GM12878 (cell line): ENCODE results near the gene NPAS3. TPM values are rescaled to one million over a fixed set of nuclear protein-coding genes. Genes with fewer than 3 reads are reported as not detected.

ENCODE experiments used
- ATAC-seq: fragments of 200-7000 bp; cut with Tn5 transposase; 3 replicates; pipeline ENCODE4 v1.9.1; 2020; ENCODE audit warnings: mild to moderate bottlenecking, moderate library complexity
- BruUV-seq: library from RNA; stranded (reverse); fragments of 400-500 nt; replicated peaks from 2 replicates; lab custom pipeline; 2021; lab: Mats Ljungman, UMichigan
- CTCF ChIA-PET: fragments of 300-600 bp; sonication (Branson Sonifier 250); formaldehyde crosslinking; extraction: SDS; loops from one replicate; lab custom pipeline; 2021; ENCODE audit warnings: inconsistent platforms; lab: Yijun Ruan, JAX
- POLR2A ChIA-PET: fragments of 350-600 bp; formaldehyde crosslinking; extraction: SDS; loops from one replicate; lab custom pipeline; 2021; ENCODE audit warnings: inconsistent platforms; lab: Charles Lee
- RAD21 ChIA-PET: fragments of 300-600 bp; sonication (Branson Sonifier 250); formaldehyde crosslinking; loops from one replicate; lab custom pipeline; 2023; ENCODE audit warnings: antibody characterized with exemption; ENCODE audit not compliant: unreplicated experiment; lab: Charles Lee
- SMC1A ChIA-PET: fragments of 300-600 bp; sonication (Branson Sonifier 250); formaldehyde crosslinking; loops from one replicate; lab custom pipeline; 2023; ENCODE audit not compliant: unreplicated experiment, uncharacterized antibody; lab: Charles Lee
- DNase-seq: peaks from one replicate; pipeline ENCODE4 v3.0.0-alpha.2; 2011; ENCODE audit warnings: low read depth, low spot score
- FAIRE-seq: peaks from 3 replicates; lab custom pipeline; 2011; peaks lifted over from hg19 to GRCh38; lab: Jason Lieb, UNC
- H2AFZ ChIP-seq: 2 replicates; pipeline ENCODE4 v1.6.0; 2011; ENCODE audit warnings: low read depth, low read length, control low read depth; ENCODE audit not compliant: control insufficient read depth
- H3K27ac ChIP-seq: 2 replicates; pipeline ENCODE4 v1.5.1; 2011; ENCODE audit warnings: control low read depth; ENCODE audit not compliant: control insufficient read depth, insufficient read depth
- H3K27me3 ChIP-seq, 2 experiments: replicated peaks in 1 of 2; 2 replicates each; pipeline versions ENCODE4 v1.6.0 to v1.6.1; 2011; ENCODE audit warnings: low read length in 1 of 2; ENCODE audit not compliant: control insufficient read depth in 2 of 2, insufficient read depth in 2 of 2
- H3K36me3 ChIP-seq, 2 experiments: 2 replicates each; pipeline ENCODE4 v1.5.1; 2011; ENCODE audit warnings: low read length in 1 of 2; ENCODE audit not compliant: control insufficient read depth in 2 of 2, insufficient read depth in 2 of 2
- H3K4me1 ChIP-seq: 2 replicates; pipeline ENCODE4 v1.6.1; 2011; ENCODE audit warnings: mild to moderate bottlenecking, low read length, moderate library complexity, mixed read lengths; ENCODE audit not compliant: control insufficient read depth, insufficient read depth
- H3K4me2 ChIP-seq: 2 replicates; pipeline ENCODE4 v1.6.0; 2011; ENCODE audit warnings: control low read depth; ENCODE audit not compliant: control insufficient read depth, insufficient read depth
- H3K4me3 ChIP-seq: fragments of 200-600 bp; sonication (generic); 2 replicates; pipeline ENCODE4 v1.5.1; 2016
- H3K79me2 ChIP-seq: 2 replicates; pipeline ENCODE4 v1.6.0; 2011; ENCODE audit warnings: low read length; ENCODE audit not compliant: control insufficient read depth, insufficient read depth
- H3K9ac ChIP-seq: 2 replicates; pipeline ENCODE4 v1.8.0; 2011; ENCODE audit warnings: low read length, control low read depth, mixed read lengths; ENCODE audit not compliant: control insufficient read depth, insufficient read depth
- H3K9me3 ChIP-seq: replicated peaks from 3 replicates; pipeline ENCODE4 v1.5.1; 2011; ENCODE audit warnings: mild to moderate bottlenecking, low read length; ENCODE audit not compliant: control insufficient read depth, insufficient read depth
- H4K20me1 ChIP-seq: 2 replicates; pipeline ENCODE4 v1.6.0; 2011; ENCODE audit not compliant: control insufficient read depth, insufficient read depth
- BCL11A ChIP-seq: IDR thresholded peaks from 2 replicates; pipeline ENCODE4 v1.6.1; 2011; ENCODE audit warnings: low read depth, low read length
- BMI1 ChIP-seq: fragments of 450-650 bp; IDR thresholded peaks from 2 replicates; pipeline ENCODE4 v1.6.1; 2016; ENCODE audit warnings: mild to moderate bottlenecking, moderate library complexity, borderline replicate concordance
- CHD1 ChIP-seq: IDR thresholded peaks from 2 replicates; pipeline ENCODE4 v1.6.1; 2012; ENCODE audit warnings: low read depth, low read length, improper control_type of control experiment
- CREM ChIP-seq: IDR thresholded peaks from 2 replicates; pipeline ENCODE4 v1.6.1; 2014; ENCODE audit warnings: antibody characterized with exemption, low read depth
- FOXM1 ChIP-seq: IDR thresholded peaks from 2 replicates; pipeline ENCODE4 v1.6.1; 2012; ENCODE audit warnings: low read depth, mild to moderate bottlenecking, inconsistent platforms, low read length, moderate library complexity
- HDAC2 ChIP-seq: fragments of 200-600 bp; sonication (generic); IDR thresholded peaks from 2 replicates; pipeline ENCODE4 v1.6.1; 2017
- HDAC6 ChIP-seq: fragments of 200-600 bp; sonication (generic); IDR thresholded peaks from one replicate; pipeline ENCODE4 v1.8.0; 2017; ENCODE audit warnings: antibody characterized with exemption; ENCODE audit not compliant: unreplicated experiment
- POLR2AphosphoS2 ChIP-seq: IDR thresholded peaks from 2 replicates; pipeline ENCODE4 v1.6.1; 2011; ENCODE audit warnings: low read depth, mild to moderate bottlenecking, low read length, improper control_type of control experiment, moderate library complexity
- POU2F2 ChIP-seq: IDR thresholded peaks from 3 replicates; pipeline ENCODE4 v1.6.1; 2011; ENCODE audit warnings: low read depth, mild to moderate bottlenecking, low read length, borderline replicate concordance
- RB1 ChIP-seq: fragments of 450-650 bp; formaldehyde crosslinking; IDR thresholded peaks from 2 replicates; pipeline ENCODE4 v1.6.1; 2017; ENCODE audit warnings: mild to moderate bottlenecking, borderline replicate concordance
- SREBF1 ChIP-seq: IDR thresholded peaks from 2 replicates; pipeline ENCODE4 v1.6.1; 2012; ENCODE audit warnings: mild to moderate bottlenecking, low read length
- WRNIP1 ChIP-seq: IDR thresholded peaks from 2 replicates; pipeline ENCODE4 v1.6.1; 2011; ENCODE audit warnings: low read depth, low read length, improper control_type of control experiment, borderline replicate concordance
- WGBS: methylation state at CpG from one replicate; pipeline ENCODE4 v1.1.6; 2016; ENCODE audit warnings: low lambda C conversion rate; ENCODE audit not compliant: insufficient replicate concordance, insufficient coverage; ENCODE audit errors: missing lambda C conversion rate; 5-methylcytosine and 5-hydroxymethylcytosine counted together
- in situ Hi-C: fragments of 300-500 bp; cut with MboI; formaldehyde crosslinking; loops from 9 replicates; pipeline ENCODE4 v1.14.3; 2018; ENCODE audit warnings: mixed read lengths
- intact Hi-C: fragments of 100-400 bp; cut with micrococcal nuclease; formaldehyde crosslinking; loops from one replicate; pipeline ENCODE4 v1.14.2; 2022; ENCODE audit not compliant: unreplicated experiment
- polyA plus RNA-seq, 11 experiments: library from polyadenylated mRNA; depleted of rRNA in 4 of 11; unstranded in 6 of 11; stranded (reverse) in 5 of 11; fragments of >200 nt; fragmentation: Nextera tagmentation in 4 of 11; fragmentation: Illumina TruSeq in 1 of 11; extraction: Ambion mirVana in 4 of 11; extraction: Trizol in 1 of 11; gene quantifications; 1 replicate in 1 of 11; 2 replicates in 10 of 11; pipeline versions ENCODE4 v1.2.1 to v1.2.3, GENCODE V29; 2011 to 2016; ENCODE audit warnings: inconsistent platforms in 2 of 11, missing spikeins in 2 of 11, low read depth in 1 of 11
- total RNA-seq, 4 experiments: library from RNA; depleted of rRNA in 3 of 4; stranded (reverse); fragments of >200 nt in 3 of 4; fragmentation: Illumina TruSeq in 1 of 4; extraction: Trizol in 1 of 4; gene quantifications; 2 replicates each; pipeline versions ENCODE4 v1.2.1 to v1.2.3, GENCODE V29; 2013 to 2021
- TF ChIP-seq, protein P1 (sequence below): IDR thresholded peaks from 2 replicates; pipeline ENCODE4 v1.6.1; 2011; ENCODE audit warnings: borderline replicate concordance, low read depth, mild to moderate bottlenecking, moderate library complexity, mixed read lengths, low read length; ENCODE audit not compliant: insufficient read depth; ENCODE audit errors: extremely low read length
- TF ChIP-seq, protein P2 (sequence below): IDR thresholded peaks from 2 replicates; pipeline ENCODE4 v1.6.1; 2012; ENCODE audit warnings: low read depth, low read length, improper control_type of control experiment

The NPAS3 gene
- total and polyA plus RNA-seq, 10 of the 15 experiments (the other 5 are each of a cell fraction or from before 2014, with no cell fraction given), result under 0.01 to 2.7 (median 0.03) TPM; not detected in 6

DNA sequence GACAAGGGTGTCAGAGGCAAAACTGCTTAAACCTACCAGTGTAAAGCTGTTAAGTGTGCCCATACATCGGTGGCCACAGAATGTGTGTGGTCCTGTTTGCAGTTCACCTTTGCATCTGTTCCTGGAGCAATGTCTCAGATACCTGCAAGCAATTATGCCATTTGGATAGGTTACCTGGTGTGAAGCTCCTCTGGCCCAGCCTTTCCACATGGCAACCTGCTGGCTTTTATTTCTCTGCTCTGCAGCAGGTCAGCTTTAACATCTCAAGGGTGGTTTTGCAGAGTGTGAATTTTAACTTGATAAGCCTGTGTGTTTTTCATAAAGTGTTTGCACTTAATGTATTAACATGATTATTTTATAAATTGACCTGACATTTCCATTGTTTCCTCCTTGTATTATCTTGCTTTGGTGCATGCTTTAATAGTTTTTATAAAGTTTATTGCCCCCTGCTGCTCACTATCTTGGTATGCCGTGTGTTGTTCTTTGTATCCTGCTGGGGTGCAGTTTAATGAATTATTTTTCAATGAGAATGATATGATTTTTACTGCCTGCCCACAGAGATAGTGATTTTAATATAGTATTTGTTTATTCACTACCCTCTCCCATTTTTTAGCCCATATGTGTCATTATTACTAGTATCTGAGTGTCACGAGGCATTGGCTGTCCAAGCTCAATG, 403.8 kb downstream of the NPAS3 start:
- Histone ChIP-seq H3K36me3 (no peaks in the 10 kb centered on the region), H3K4me1 (no peaks in the 10 kb centered on the region), H3K9ac (no peak overlapping the region)
- FAIRE-seq (no peak), ATAC-seq (no peak), DNase-seq (no peak)
- ChIA-PET RAD21 (no interaction called here), SMC1A (interaction anchor here (0.7 to 1.1 kb wide), 2 partner anchors 9 to 185 kb away, joined by 3 to 4 read pairs; no protein-coding TSS in a partner anchor)
- TF ChIP-seq, protein P1, sequence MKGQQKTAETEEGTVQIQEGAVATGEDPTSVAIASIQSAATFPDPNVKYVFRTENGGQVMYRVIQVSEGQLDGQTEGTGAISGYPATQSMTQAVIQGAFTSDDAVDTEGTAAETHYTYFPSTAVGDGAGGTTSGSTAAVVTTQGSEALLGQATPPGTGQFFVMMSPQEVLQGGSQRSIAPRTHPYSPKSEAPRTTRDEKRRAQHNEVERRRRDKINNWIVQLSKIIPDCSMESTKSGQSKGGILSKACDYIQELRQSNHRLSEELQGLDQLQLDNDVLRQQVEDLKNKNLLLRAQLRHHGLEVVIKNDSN, result no peak
- TF ChIP-seq CHD1 (no peak), SREBF1 (no peak), HDAC6 (no peak)
- TF ChIP-seq, all 136 proteins: peak for 0
- in situ Hi-C loops, result no loop called here
- intact Hi-C loops, result no loop called here
- H4K20me1 ChIP-seq, result no peaks in the 10 kb centered on the region
- H3K9me3 ChIP-seq, result no peaks in the 10 kb centered on the region
- H2AFZ ChIP-seq, result no peak overlapping the region
- H3K4me2 ChIP-seq, result no peak overlapping the region
- WGBS, result 34% methylated on average over 3 of the region's 3 CpGs
- CTCF ChIA-PET, result no interaction called here
- no TSS peak for BruUV-seq
- H3K4me3 ChIP-seq, result no peak overlapping the region
- no peaks in the 10 kb centered on the region for H3K27me3 ChIP-seq
- POLR2A ChIA-PET, result no interaction called here
- H3K27ac ChIP-seq, result no peak overlapping the region
- H3K79me2 ChIP-seq, result no peaks in the 10 kb centered on the region

DNA sequence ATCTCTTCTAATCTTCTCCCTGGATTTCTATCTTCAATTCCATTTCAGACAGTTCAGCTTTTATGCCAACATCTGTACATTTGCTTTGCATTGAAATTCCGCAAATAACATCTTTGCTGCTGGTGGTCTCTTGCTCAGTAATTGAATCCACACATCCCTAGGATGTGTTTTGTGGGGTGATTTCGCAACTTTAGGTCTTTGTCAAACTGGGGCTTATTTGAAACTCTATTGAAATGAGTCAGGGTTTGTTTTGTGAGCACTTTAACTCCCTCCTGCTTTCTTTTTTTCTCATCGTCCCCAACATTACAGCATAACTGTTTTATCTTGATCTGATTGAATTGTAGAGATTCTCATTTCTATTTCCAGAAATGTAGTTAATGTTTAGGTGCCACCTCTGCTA, 404.3 kb downstream of the NPAS3 start:
- BruUV-seq, result no TSS peak
- ChIA-PET CTCF (no interaction called here), RAD21 (no interaction called here), POLR2A (no interaction called here), SMC1A (interaction anchor here (1.1 kb wide), 1 partner anchor 8 kb away, joined by 3 read pairs; no protein-coding TSS in a partner anchor)
- no peaks in the 10 kb centered on the region for H3K4me1 ChIP-seq
- no peaks in the 10 kb centered on the region for H4K20me1 ChIP-seq
- DNase-seq, result no peak
- no peak overlapping the region for H3K27ac ChIP-seq
- 2% methylated on average over 3 of the region's 3 CpGs for WGBS
- no peak overlapping the region for H3K9ac ChIP-seq
- in situ Hi-C loops, result no loop called here
- no peaks in the 10 kb centered on the region for H3K79me2 ChIP-seq
- ATAC-seq, result no peak
- intact Hi-C loops, result no loop called here
- no peaks in the 10 kb centered on the region for H3K9me3 ChIP-seq
- no peak overlapping the region for H3K4me3 ChIP-seq
- H3K4me2 ChIP-seq, result no peak overlapping the region
- TF ChIP-seq RB1, result no peak
- no peak for TF ChIP-seq BMI1
- no peak for TF ChIP-seq FOXM1
- TF ChIP-seq POU2F2, result no peak
- TF ChIP-seq POLR2AphosphoS2, result no peak
- no peak for TF ChIP-seq BCL11A
- TF ChIP-seq, protein P2, sequence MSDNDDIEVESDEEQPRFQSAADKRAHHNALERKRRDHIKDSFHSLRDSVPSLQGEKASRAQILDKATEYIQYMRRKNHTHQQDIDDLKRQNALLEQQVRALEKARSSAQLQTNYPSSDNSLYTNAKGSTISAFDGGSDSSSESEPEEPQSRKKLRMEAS, result no peak
- no peak for TF ChIP-seq CREM
- no peak for TF ChIP-seq HDAC2
- no peak for TF ChIP-seq WRNIP1
- H2AFZ ChIP-seq, result no peak overlapping the region
- no peak for FAIRE-seq
- H3K27me3 ChIP-seq, result no peaks in the 10 kb centered on the region
- no peaks in the 10 kb centered on the region for H3K36me3 ChIP-seq
